SU-DHL-6 (cell line): Measurements from ENCODE around the gene THOP1.

Source experiments
- H2AFZ ChIP-seq: fragments of 200-600 bp; sonication (generic); 2 replicates; pipeline ENCODE4 v1.6.1; 2014; ENCODE audit warnings: low read depth, mild to moderate bottlenecking, moderate library complexity, mixed read lengths, antibody characterized with exemption, low read length; ENCODE audit not compliant: severe bottlenecking
- H3F3A ChIP-seq: fragments of 200-600 bp; shearing (Covaris generic); 2 replicates; pipeline ENCODE4 v1.6.0; 2016; ENCODE audit warnings: antibody characterized with exemption, mild to moderate bottlenecking; ENCODE audit not compliant: insufficient read depth
- H3K27ac ChIP-seq: fragments of 200-600 bp; sonication (generic); 2 replicates; pipeline ENCODE4 v1.5.1; 2016; ENCODE audit warnings: low read depth, mild to moderate bottlenecking, low read length, moderate library complexity, mixed read lengths
- H3K27me3 ChIP-seq: fragments of 200-600 bp; sonication (generic), shearing (Covaris generic); 2 replicates; pipeline ENCODE4 v1.6.0; 2014; ENCODE audit warnings: mild to moderate bottlenecking, low read length
- H3K36me3 ChIP-seq: fragments of 200-600 bp; sonication (generic); 2 replicates; pipeline ENCODE4 v1.6.1; 2014; ENCODE audit warnings: mild to moderate bottlenecking, low read length, mixed read lengths
- H3K4me2 ChIP-seq: fragments of 300-600, 200-600 bp; shearing (Covaris generic), sonication (generic); 2 replicates; pipeline ENCODE4 v1.6.0; 2014; ENCODE audit warnings: low read length, low read depth, mild to moderate bottlenecking; ENCODE audit not compliant: poor library complexity, severe bottlenecking
- H3K4me3 ChIP-seq: fragments of 200-600 bp; sonication (generic); 2 replicates; pipeline ENCODE4 v1.5.1; 2014; ENCODE audit warnings: antibody characterized with exemption, low read length, mild to moderate bottlenecking, mixed read lengths; ENCODE audit not compliant: insufficient read depth, poor library complexity, severe bottlenecking
- H3K79me2 ChIP-seq: fragments of 200-600 bp; sonication (generic); 2 replicates; pipeline ENCODE4 v1.6.1; 2014; ENCODE audit warnings: mild to moderate bottlenecking, low read length, moderate library complexity; ENCODE audit not compliant: insufficient read depth
- H3K9ac ChIP-seq: fragments of 200-600 bp; sonication (generic); 2 replicates; pipeline ENCODE4 v1.7.0; 2014; ENCODE audit warnings: mild to moderate bottlenecking, low read length
- H3K9me2 ChIP-seq: fragments of 200-600 bp; sonication (generic); replicated peaks from 2 replicates; pipeline ENCODE4 v1.6.1; 2014; ENCODE audit warnings: low read length; ENCODE audit not compliant: insufficient read depth
- H3K9me3 ChIP-seq: fragments of 200-600 bp; sonication (generic); 2 replicates; pipeline ENCODE4 v1.6.1; 2014; ENCODE audit warnings: low read length, mixed read lengths; ENCODE audit not compliant: insufficient read depth
- H4K20me1 ChIP-seq: fragments of 200-600 bp; sonication (generic); 2 replicates; pipeline ENCODE4 v1.6.1; 2014; ENCODE audit warnings: low read depth, mild to moderate bottlenecking, antibody characterized with exemption, low read length, moderate library complexity, mixed read lengths
- EZH2phosphoT487 ChIP-seq: fragments of 200-600 bp; sonication (generic), shearing (Covaris generic); conservative IDR thresholded peaks from 2 replicates; pipeline ENCODE4 v1.6.1; 2018; ENCODE audit warnings: mild to moderate bottlenecking, antibody characterized with exemption, low read length, moderate library complexity, mixed read lengths
- TF ChIP-seq, protein P1 (sequence below): fragments of 200-600 bp; sonication (generic); IDR thresholded peaks from one replicate; pipeline ENCODE4 v1.5.1; 2017; ENCODE audit warnings: antibody characterized with exemption, mild to moderate bottlenecking, low read length, moderate library complexity; ENCODE audit not compliant: insufficient read depth, poor library complexity, severe bottlenecking

Gene THOP1

DNA sequence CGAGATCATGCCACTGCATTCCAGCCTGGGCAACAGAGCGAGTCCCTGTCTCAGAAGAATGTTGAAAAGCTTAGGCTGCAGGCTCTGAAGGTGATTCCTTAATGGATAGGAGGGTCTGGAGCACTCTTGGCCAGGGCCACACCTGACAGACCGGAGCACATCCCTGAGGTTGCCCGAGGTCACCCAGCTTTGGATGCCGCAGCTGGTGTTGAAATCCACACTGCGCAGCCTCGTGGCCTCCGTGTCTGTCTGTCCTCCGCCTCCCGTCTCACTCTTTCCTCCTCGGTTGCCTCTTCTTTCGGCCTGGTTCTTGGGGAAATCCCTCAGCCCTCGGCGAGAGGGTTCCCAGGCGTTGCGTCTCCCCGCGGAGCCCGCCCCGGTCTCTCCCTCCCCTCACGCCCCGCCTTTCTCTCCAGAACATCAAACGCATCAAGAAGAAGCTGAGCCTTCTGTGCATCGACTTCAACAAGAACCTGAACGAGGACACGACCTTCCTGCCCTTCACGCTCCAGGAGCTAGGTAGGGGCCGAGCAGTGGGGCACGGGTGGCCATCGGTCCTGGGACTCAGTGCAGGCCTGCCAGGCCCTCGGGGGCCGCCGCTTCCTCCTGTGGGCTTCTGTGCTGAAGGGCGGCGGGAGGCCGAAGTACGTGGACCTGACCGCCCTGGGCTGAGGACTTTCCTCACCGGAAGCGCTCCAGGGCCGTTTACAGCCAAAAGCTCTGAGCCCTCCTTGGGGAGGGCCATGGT lies 14.1 kb downstream of the THOP1 start:
- no peak overlapping the region for H3K9ac ChIP-seq
- H3K36me3 ChIP-seq = no peaks in the 10 kb centered on the region

DNA sequence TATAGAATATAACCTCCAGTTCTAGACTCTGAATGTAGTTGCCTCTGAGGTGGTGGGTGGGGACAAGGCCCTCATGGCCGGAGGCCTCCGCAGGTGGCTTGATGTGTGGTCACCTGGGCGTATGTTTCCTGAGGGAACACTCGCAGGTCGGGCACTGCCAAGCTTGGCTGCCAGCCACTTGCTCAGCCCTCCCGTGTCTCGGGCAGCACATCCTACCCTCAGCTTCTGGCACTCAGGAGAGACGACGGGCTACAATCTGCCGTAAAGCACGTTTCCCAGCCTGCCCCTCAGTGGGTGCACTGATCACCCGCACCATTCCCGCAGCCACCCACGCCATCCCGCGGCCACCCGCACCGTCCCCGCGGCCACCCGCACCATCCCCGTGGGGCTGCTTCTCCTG lies 15.2 kb downstream of the THOP1 start:
- H3K36me3 ChIP-seq = no peaks in the 10 kb centered on the region
- no peak overlapping the region for H3K4me3 ChIP-seq
- H4K20me1 ChIP-seq = no peaks in the 10 kb centered on the region
- H3K9ac ChIP-seq = no peak overlapping the region
- no peak overlapping the region for H3K27ac ChIP-seq
- no peak overlapping the region for H2AFZ ChIP-seq
- no peaks in the 10 kb centered on the region for H3K9me3 ChIP-seq
- H3K4me2 ChIP-seq = no peak overlapping the region
- no peak for TF ChIP-seq EZH2phosphoT487
- TF ChIP-seq, protein P1, sequence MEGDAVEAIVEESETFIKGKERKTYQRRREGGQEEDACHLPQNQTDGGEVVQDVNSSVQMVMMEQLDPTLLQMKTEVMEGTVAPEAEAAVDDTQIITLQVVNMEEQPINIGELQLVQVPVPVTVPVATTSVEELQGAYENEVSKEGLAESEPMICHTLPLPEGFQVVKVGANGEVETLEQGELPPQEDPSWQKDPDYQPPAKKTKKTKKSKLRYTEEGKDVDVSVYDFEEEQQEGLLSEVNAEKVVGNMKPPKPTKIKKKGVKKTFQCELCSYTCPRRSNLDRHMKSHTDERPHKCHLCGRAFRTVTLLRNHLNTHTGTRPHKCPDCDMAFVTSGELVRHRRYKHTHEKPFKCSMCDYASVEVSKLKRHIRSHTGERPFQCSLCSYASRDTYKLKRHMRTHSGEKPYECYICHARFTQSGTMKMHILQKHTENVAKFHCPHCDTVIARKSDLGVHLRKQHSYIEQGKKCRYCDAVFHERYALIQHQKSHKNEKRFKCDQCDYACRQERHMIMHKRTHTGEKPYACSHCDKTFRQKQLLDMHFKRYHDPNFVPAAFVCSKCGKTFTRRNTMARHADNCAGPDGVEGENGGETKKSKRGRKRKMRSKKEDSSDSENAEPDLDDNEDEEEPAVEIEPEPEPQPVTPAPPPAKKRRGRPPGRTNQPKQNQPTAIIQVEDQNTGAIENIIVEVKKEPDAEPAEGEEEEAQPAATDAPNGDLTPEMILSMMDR = no peak
- no peaks in the 10 kb centered on the region for H3K79me2 ChIP-seq
- H3K9me2 ChIP-seq = no peaks in the 10 kb centered on the region
- no peaks in the 10 kb centered on the region for H3K27me3 ChIP-seq
- H3F3A ChIP-seq = no peaks in the 10 kb centered on the region

More for the DNA sequence above, 14.1 kb downstream of the THOP1 start:
- H3F3A ChIP-seq = no peaks in the 10 kb centered on the region
- H3K79me2 ChIP-seq = no peaks in the 10 kb centered on the region
- no peak overlapping the region for H3K4me3 ChIP-seq
- H3K9me3 ChIP-seq = no peaks in the 10 kb centered on the region
- H4K20me1 ChIP-seq = no peaks in the 10 kb centered on the region
- no peak overlapping the region for H3K4me2 ChIP-seq
- H3K27me3 ChIP-seq = no peaks in the 10 kb centered on the region
- no peak overlapping the region for H3K27ac ChIP-seq
- no peak overlapping the region for H2AFZ ChIP-seq
- no peak for TF ChIP-seq EZH2phosphoT487
- TF ChIP-seq, protein P1 = no peak
- no peaks in the 10 kb centered on the region for H3K9me2 ChIP-seq

DNA sequence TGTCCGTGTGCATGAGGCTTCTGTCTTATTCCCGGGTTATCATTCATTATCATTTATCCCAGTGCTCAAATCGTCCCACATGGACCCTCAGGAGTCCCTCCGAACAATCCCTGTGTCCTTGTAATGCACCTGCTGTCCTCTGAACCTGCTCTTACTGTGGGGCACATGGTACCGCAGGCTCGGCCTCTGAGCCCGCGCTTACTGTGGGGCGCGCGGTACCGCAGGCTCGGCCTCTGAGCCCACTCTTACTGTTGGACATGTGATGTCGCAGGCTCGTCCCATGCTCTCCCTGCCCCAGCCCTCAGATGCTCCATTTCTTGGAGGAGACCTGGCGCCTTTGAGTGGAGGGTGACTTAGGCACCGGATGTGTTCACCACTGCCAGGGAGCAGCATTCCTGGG lies 17.5 kb downstream of the THOP1 start:
- Histone ChIP-seq H3K4me3 (no peak overlapping the region), H3K27me3 (no peaks in the 10 kb centered on the region), H3K9me2 (no peaks in the 10 kb centered on the region), H3K9me3 (no peaks in the 10 kb centered on the region), H3F3A (no peaks in the 10 kb centered on the region), H3K36me3 (no peaks in the 10 kb centered on the region), H3K4me2 (no peak overlapping the region), H4K20me1 (no peaks in the 10 kb centered on the region), H3K27ac (no peak overlapping the region), H3K9ac (no peak overlapping the region), H3K79me2 (no peaks in the 10 kb centered on the region), H2AFZ (no peak overlapping the region)
- no peak for TF ChIP-seq EZH2phosphoT487
- TF ChIP-seq, protein P1 = no peak
